Rectal smooth muscle tissue (tissue), 1 donor: ENCODE data around the gene DDX19B.
A peak's percentile ranks its signal among the peaks of the same experiment; 100 is the strongest.
"Not testable (repeated sequence)": the region's sequence is repeated elsewhere in the genome, so short reads cannot be mapped to it uniquely, and the experiment has no call there.

Source experiments
- H3K27ac ChIP-seq: one replicate; pipeline ENCODE4 v1.7.0; 2013; ENCODE audit warnings: low read depth, low read length, inconsistent platforms
- H3K27me3 ChIP-seq: one replicate; pipeline ENCODE4 v1.7.0; 2013; ENCODE audit warnings: low read length; ENCODE audit not compliant: control insufficient read depth, insufficient read depth
- H3K36me3 ChIP-seq: one replicate; pipeline ENCODE4 v1.7.0; 2013; ENCODE audit warnings: low read length; ENCODE audit not compliant: control insufficient read depth, insufficient read depth
- H3K4me1 ChIP-seq: one replicate; pipeline ENCODE4 v1.7.0; 2013; ENCODE audit warnings: low read length; ENCODE audit not compliant: control insufficient read depth, insufficient read depth
- H3K4me3 ChIP-seq: one replicate; pipeline ENCODE4 v1.7.0; 2013; ENCODE audit warnings: low read length
- H3K9ac ChIP-seq: one replicate; pipeline ENCODE4 v1.7.0; 2013; ENCODE audit warnings: low read length

DDX19B gene

DNA sequence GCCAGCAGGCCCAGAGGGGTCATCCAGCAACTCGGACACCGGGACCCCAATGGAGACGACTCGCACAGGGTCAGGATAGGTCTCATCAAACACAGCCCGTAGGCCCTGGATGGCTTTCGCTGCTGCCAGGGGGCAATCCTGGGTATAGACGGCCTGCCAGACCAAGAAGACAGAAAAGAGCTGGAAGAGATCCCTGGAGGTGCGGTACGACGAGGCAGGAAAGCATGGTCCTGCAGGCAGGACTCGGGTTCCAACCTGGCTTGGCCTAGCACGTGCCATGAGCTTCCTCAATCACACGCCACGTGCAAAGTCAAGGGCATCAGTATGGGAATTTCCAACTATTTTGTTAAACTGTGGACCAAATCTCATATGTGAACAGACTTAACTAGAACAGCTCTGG lies 40.9 kb upstream of the DDX19B start:
- no peak overlapping the region for H3K4me3 ChIP-seq

GRCh38 chr16:70258946-70259345 lies 40.0 kb upstream of the DDX19B start:
- Histone ChIP-seq H3K27me3 (no peaks in the 10 kb centered on the region), H3K4me3 (no peak overlapping the region), H3K4me1 (no peaks in the 10 kb centered on the region), H3K27ac (no peak overlapping the region), H3K9ac (no peak overlapping the region), H3K36me3 (peaks cover 44% of the 10 kb centered on the region)

More for the DNA sequence above, 40.9 kb upstream of the DDX19B start:
- peaks cover 50% of the 10 kb centered on the region for H3K36me3 ChIP-seq
- H3K9ac ChIP-seq: no peak overlapping the region
- H3K27ac ChIP-seq: no peak overlapping the region
- H3K4me1 ChIP-seq: no peaks in the 10 kb centered on the region
- H3K27me3 ChIP-seq: no peaks in the 10 kb centered on the region

- H3K9ac ChIP-seq, H3K27me3 ChIP-seq, H3K4me3 ChIP-seq, H3K4me1 ChIP-seq, H3K27ac ChIP-seq: not testable (repeated sequence)
- peaks cover 43% of the 10 kb centered on the region for H3K36me3 ChIP-seq
These were observed 39.1 kb upstream of the DDX19B start for GRCh38 chr16:70259903-70260302.

DNA sequence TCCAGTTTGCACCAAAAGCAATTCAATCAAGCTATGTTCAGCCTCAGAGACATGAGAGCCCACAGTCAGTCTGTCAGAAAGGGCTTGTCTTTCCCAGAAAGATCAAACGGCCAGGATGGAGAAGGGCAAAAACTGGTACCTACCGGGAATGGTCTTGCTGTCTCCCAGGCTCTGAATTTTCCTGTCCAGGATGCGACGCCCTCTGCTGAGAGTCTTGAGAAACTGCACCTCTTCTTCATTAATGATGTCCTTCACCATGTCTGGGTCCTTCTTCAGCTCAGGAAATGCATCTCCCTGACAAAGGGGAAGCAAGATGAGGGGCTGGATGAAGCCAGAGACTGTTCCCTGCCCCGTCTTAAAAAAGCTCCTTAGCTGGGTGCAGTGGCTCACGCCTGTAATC lies 31.5 kb upstream of the DDX19B start:
- Histone ChIP-seq H3K36me3 (peaks cover 37% of the 10 kb centered on the region), H3K27me3 (no peaks in the 10 kb centered on the region), H3K4me3 (no peak overlapping the region), H3K9ac (no peak overlapping the region), H3K27ac (no peak overlapping the region), H3K4me1 (no peaks in the 10 kb centered on the region)

- H3K27ac ChIP-seq, H3K4me1 ChIP-seq, H3K9ac ChIP-seq, H3K27me3 ChIP-seq, H3K4me3 ChIP-seq: not testable (repeated sequence)
- peaks cover 37% of the 10 kb centered on the region for H3K36me3 ChIP-seq
These were observed 31.1 kb upstream of the DDX19B start for GRCh38 chr16:70267922-70268321.

DNA sequence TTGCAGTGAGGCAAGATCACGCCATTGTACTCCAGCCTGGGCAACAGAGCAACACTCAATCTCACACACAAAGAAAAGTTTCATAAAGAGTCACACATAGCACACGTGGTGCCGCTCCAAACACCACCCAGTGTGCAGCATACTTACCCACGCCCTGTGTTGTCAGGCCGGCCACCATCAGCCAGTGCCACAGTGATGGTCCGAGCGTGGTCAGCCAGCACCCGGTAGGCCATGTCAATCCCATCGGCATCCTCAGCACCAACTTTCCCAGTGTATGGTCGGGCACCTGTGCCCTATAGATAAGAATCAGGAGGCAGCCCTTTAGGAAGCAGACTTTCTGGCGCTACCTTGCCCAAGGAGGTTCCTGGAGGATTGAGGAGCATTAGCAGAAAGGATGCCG lies 29.5 kb upstream of the DDX19B start:
- Histone ChIP-seq H3K4me3 (no peak overlapping the region), H3K27me3 (no peaks in the 10 kb centered on the region), H3K4me1 (no peaks in the 10 kb centered on the region), H3K9ac (no peak overlapping the region), H3K27ac (no peak overlapping the region), H3K36me3 (peaks cover 37% of the 10 kb centered on the region)

DNA sequence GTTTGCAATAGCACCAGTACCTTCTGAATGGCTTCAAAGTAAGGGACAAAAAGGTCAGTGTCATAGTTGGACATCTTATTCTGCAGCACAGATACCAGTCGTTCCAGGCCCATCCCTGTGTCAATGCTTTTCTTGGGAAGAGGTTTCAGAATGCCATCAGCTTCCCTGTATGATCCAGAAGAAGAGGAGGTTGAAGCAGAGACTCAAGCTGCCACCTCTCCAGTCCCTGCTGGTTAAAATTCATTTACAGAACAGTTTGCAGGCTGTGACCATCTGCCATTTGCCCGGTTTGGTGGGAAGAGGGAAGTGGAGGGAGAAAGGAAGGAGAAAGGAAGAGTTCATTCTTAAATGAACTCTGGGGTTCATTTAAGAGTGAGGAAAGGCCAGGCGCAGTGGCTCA lies 28.8 kb upstream of the DDX19B start:
- no peak overlapping the region for H3K4me3 ChIP-seq
- no peak overlapping the region for H3K9ac ChIP-seq
- no peak overlapping the region for H3K27ac ChIP-seq
- H3K27me3 ChIP-seq: no peaks in the 10 kb centered on the region
- H3K4me1 ChIP-seq: no peaks in the 10 kb centered on the region
- peaks cover 33% of the 10 kb centered on the region for H3K36me3 ChIP-seq

DNA sequence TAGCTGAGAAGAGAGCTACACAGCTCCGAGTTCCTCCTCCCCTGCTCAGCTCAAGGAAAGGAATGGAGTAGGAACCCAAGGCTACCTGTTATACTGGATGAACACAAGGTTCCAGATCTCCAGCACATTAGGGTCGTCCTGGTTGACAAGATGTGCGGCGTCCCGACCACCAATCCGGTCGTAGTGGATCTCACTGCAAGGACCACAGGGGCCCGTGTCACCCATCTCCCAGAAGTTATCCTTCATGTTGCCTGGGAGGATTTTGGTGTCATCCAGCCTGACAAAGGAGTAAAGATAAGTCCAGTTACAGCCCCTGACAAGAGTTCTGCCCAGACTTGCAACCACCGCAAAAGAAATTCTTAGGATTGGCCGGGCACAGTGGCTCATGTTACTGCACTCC lies 27.3 kb upstream of the DDX19B start:
- Histone ChIP-seq H3K27ac (no peak overlapping the region), H3K27me3 (no peaks in the 10 kb centered on the region), H3K4me1 (no peaks in the 10 kb centered on the region), H3K4me3 (no peak overlapping the region), H3K9ac (no peak overlapping the region), H3K36me3 (peaks cover 34% of the 10 kb centered on the region)

- no peak overlapping the region for H3K4me3 ChIP-seq
These were observed 22.6 kb upstream of the DDX19B start for GRCh38 chr16:70276392-70276791.

DNA sequence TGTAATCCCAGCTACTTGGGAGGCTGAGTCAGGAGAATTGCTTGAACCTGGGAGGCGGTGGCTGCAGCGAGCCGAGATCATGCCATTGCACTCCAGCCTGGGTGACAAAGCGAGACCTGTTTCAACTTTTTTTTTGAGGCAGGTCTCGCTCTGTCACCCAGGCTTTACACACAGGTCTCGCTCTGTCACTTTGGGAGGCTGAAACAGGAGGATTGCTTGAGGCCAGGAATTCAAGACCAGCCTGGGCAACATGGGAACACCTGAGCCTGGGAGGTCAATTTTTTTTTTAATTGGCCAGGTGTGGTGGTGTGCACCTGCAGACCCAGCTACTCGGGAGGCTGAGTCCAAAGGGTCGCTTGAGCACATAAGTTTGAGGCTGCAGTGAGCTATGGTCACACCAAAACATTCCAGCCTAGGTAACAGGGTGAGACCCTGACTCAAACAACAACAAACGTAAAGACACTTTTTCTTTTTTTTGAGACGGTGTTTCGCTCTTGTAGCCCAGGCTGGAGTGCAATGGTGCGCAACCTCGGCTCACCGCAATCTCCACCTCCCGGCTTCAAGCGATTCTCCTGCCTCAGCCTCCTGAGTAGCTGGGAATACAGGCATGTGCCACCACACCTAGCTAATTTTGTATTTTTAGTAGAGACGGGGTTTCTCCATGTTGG lies 11.5 kb upstream of the DDX19B start:
- H3K9ac ChIP-seq: not testable (repeated sequence)

More at GRCh38 chr16:70276392-70276791, 22.6 kb upstream of the DDX19B start:
- no peak overlapping the region for H3K27ac ChIP-seq
- H3K36me3 ChIP-seq: peaks cover 22% of the 10 kb centered on the region
- no peak overlapping the region for H3K9ac ChIP-seq
- no peaks in the 10 kb centered on the region for H3K27me3 ChIP-seq
- no peaks in the 10 kb centered on the region for H3K4me1 ChIP-seq

DNA sequence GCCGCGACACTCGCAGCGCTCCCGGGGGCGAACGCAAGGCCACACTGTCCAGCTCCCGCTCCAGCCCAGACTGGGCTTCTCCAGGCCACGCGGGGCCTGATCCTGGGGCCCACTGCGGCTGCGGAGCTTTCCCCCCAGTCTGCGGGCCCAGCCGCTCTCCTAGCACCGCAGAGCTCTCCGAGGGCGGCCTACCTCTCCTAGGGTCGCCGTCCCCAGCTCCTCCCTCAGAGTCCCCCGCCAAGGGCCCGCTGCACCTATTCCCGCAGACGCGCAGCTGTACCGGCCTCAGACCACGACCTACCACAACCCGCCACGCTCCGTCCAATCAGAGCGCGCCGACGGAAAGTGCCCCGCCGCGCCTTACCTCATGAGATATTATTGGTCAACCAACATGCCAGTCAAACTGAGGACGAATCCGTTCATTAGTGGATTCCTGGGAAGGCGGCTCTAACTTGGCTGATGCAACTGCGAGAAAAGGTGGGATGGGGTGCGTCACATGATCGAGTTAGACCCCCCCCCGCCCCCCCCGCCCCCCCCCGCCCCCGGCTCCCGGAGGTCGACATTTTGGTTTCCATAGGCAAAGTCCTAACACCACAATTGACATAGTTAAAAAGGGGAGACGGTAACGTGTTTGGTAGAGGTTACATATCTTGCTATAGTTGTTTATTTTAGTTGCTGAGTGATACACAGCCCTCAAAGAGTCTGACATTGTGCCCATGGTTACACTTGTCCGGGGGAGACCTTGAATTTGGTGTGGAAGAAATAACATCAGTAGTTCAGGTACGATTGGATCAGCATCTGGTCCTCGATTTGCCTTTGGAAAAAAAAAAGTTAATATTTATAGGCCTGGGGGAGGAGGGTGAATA lies 9.5 kb upstream of the DDX19B start, which contains the start of gene AARS1:
Gene AARS1 (minus strand): TSS at position 278 of the 866 bp plus-strand sequence. CDS start 6,743 bp downstream, outside the sequence.
- no peaks in the 10 kb centered on the region for H3K27me3 ChIP-seq
- no peaks in the 10 kb centered on the region for H3K36me3 ChIP-seq
- H3K4me1 ChIP-seq: no peaks in the 10 kb centered on the region
- peak within 1 kb of the TSS; percentile 92 for H3K9ac ChIP-seq
- H3K4me3 ChIP-seq: peak within 1 kb of the TSS; percentile 89
- H3K27ac ChIP-seq: peak within 1 kb of the TSS; percentile 97

More for the DNA sequence above, 11.5 kb upstream of the DDX19B start:
- H3K4me1 ChIP-seq, H3K27me3 ChIP-seq, H3K27ac ChIP-seq, H3K36me3 ChIP-seq: not testable (repeated sequence)
- H3K4me3 ChIP-seq: peak overlapping the region; percentile 89

DNA sequence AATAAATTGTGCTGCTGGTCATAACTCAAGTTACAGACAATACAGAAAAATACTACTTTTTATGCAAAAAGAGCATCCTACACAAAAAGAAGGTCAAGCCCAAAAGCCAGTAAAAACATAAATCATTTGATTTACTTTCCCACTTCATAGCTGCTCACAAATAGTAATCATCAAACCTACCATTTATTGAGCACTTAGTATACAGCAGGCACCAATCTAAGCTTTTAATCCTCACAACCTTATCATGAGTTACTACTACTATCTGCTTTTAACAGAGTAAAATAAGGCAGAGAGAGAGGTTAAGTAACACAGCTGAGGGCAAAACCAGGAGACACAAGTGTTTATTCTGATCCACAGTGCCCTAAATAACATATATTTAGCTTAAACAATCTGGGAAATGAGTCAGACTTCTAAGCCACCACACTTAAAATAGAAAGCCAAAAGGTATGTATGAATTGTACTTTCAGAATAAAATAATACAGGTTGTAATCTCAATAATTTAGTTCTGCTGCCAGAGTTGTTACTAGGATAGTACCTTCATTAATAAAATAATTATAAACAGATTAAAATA lies 8.0 kb upstream of the DDX19B start:
- Histone ChIP-seq H3K36me3 (no peaks in the 10 kb centered on the region), H3K4me3 (no peak overlapping the region), H3K27ac (no peak overlapping the region), H3K27me3 (no peaks in the 10 kb centered on the region), H3K4me1 (no peaks in the 10 kb centered on the region), H3K9ac (no peak overlapping the region)
